HL-60/S4 (cell line): ENCODE results near the gene AOPEP.
"Not testable (repeated sequence)": the region's sequence is repeated elsewhere in the genome, so short reads cannot be mapped to it uniquely, and the experiment has no call there.

Experiments
- in situ Hi-C: fragments of 300-500 bp; cut with MboI; formaldehyde crosslinking; loops from 2 replicates; pipeline ENCODE4 v1.14.3; 2022; ENCODE audit warnings: low sequenced_read_pairs

Gene AOPEP

GRCh38 chr9:94946256-94946655, 219.8 kb downstream of the AOPEP start:
- in situ Hi-C loops, result no loop called here

GRCh38 chr9:94948567-94949235, 222.2 kb downstream of the AOPEP start:
- in situ Hi-C loops, result no loop called here

DNA sequence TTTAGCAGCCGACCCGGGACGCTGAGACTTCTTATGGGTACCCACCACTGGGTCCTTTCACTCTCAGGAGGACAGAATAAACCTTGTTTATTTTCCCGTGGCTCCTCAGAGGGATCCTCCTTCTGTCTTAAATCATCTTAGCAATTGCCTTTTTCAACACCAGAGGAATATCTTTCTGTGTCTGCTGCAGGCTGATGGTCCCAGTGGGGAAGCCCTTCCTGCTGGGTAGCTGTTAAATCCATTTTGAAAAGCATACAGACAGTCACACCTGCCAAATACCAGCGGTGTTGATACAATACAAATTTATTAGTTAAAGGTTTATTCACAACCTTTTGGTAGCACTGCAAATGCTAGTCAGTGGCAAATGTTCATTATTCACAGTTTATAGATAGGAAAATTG, 222.9 kb downstream of the AOPEP start:
- in situ Hi-C loops, result no loop called here

GRCh38 chr9:94950040-94950578, 223.6 kb downstream of the AOPEP start:
- in situ Hi-C loops, result no loop called here

GRCh38 chr9:94950579-94951323, 224.3 kb downstream of the AOPEP start:
- in situ Hi-C loops, result no loop called here

- in situ Hi-C loops, result no loop called here
Measured at GRCh38 chr9:94951324-94952135, 225.0 kb downstream of the AOPEP start.

DNA sequence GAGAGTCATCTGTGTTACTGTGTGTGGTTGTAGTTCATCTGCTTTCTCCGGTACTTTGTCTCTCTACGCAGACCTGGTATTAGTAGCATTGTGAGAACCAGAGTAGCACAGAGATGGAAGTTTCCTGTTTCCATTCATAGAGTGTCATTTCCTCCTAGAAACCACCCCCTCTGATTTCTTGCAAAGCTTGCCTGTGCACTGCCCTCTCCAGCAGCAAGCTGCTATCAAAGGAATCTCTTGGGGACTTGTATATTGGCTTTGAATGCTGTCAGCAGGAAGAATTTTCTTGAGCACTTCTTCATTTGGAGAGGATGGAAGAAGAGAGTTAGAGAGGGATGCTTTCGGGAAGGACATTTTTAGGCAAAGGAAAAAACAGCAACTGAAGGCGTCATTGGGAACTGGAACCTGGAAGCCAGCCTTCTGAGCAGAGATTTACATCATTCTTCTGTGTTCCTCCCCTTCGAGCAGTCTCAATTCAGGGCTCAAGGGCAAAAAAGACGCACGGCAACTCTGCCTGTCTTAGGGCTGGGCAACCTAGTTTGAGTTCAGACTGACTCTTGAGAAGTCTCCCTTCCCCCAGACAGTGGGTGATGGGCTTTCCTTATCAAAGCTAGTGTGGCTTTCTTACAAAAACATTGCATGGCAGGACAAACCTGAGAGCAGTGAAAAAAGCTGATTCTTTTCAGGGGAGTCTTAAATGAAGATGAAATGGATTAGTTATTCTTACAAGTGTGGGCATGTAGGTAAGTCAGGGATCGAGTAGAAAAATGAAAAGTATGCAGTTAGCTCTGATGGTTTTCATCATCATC, 226.3 kb downstream of the AOPEP start:
- in situ Hi-C loops, result no loop called here

DNA sequence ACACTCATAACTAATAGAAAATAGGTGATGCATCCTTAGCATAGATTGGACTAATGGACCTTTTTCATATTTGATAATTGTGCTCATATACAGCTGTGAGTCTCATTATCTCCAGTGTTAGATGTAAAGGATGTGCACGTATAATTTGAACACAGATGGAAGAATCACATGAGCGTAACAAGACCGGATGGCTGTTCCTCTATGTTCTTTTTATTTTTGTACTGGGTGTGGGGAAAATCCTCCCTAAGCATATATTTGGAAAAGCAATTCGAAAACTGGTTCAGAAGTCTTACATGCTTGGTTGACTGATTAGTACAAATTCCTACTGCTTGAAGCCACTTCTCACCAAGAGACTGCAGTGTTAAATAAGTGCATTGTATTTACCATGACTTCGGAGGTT, 230.2 kb downstream of the AOPEP start:
- in situ Hi-C loops, result no loop called here

DNA sequence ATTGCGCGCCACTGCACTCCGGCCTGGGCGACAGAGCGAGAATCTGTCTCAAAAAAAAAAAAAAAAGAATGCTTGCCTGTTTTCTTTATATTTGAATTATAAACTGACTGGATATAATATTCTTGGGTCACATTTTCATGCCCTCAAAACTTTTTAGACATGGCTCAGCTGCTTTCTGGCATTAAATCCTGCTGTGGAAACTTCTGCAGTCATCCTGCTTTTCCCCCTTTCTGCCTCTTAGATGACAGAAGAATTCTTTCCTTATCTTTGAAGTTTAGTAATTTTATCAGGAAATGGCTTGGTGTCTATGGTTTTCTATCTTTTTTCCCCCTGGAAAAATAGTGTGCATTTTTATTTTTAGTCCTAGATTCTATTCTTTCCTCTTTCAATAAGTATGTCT, 234.5 kb downstream of the AOPEP start:
- in situ Hi-C loops, result no loop called here

GRCh38 chr9:94961870-94962269, 235.4 kb downstream of the AOPEP start:
- in situ Hi-C loops, result no loop called here

GRCh38 chr9:94965631-94966030, 239.1 kb downstream of the AOPEP start:
- in situ Hi-C loops, result not testable (repeated sequence)

- in situ Hi-C loops, result not testable (repeated sequence)
Measured at GRCh38 chr9:94966046-94966445, 239.5 kb downstream of the AOPEP start.

- in situ Hi-C loops, result no loop called here
Measured at GRCh38 chr9:94967482-94967881, 241.0 kb downstream of the AOPEP start.

DNA sequence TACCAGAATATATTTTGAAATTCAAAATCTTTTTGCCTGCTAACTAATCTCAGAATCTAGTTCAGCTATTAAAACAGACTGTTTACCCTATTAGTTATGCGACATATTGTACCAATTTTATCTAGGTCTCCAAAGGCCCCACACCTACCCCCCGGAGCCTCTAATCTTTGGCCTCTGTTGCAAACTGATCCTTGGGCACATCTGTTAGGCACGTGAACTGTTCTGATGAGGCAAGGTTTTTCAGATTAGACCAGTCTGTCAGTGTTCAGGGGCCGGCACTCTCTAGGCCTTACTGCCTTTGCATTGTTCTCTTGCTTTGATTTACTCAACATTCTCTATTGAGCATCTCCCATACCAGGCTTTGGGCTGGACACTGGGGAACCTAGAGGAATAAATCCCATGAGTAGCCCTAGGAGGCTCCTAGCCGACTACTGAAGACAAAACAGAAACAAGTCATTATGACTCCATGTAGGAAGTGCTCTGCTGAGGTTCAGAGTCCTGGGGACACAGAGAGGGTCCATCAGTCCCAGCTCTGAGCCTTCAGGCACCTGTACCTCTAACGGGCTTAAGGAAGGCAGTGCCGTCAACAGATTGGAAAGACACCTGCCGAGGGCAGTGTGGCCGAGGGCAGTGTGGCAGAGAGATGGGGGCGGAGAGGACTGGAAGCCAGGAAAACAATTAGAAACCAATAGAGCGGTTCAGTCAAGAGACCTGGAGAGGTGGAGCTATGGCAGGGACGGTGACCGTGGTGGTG, 245.1 kb downstream of the AOPEP start:
- in situ Hi-C loops, result no loop called here

GRCh38 chr9:94973451-94973941, 247.0 kb downstream of the AOPEP start:
- in situ Hi-C loops, result no loop called here

DNA sequence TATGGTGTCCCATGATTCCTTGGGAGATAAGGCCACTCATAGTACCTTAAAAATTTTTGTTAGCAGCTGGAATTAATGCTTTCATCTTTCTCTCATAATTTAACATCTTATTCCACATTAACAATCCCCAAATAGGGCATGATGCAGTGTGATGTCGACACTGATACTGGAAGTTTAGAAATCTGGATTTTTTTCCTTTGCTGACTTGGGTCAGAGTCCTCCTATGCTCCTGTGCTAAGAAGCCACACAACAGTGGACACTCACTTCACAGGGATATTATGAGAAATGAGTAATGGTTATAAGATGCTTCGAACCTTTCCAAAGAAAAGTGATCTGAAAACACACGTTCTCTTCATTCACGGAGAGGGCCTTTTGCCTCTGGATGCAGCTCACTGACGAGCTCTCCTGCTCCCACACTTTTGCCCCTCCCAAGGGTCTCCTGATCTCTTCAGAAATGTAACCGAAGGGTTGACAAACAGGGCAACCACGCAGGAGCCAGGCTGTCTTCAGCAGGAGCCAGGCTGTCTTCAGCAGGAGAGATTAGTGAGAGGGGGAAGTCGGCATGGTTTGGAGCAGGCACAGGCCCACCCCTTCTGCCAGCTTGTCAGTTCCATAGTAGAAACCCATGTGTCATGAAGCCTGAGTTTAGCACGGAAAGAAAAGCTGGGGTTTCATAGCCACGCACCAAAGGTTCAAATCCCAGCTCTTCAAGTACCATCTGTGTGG, 247.8 kb downstream of the AOPEP start:
- in situ Hi-C loops, result no loop called here

DNA sequence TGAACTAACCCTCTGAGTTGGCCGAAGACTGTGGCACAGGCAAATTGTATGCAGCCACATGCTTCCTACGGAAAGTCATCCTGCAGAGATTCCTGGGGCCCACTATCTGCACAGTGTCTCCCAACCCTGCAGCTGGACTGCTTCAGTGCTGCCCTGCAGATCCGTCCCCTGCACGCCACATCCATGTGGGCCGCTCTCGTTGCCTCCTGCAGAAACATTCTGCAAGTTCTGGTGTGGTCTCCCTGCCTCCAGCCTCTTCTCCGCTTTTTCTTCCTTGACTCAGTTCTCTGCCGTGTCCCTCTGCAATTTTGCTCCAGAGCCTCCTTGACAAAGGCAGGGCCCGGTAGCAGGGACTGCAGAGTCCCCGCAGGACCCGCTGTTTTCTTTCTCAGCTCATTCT, 249.0 kb downstream of the AOPEP start:
- in situ Hi-C loops, result no loop called here

- in situ Hi-C loops, result no loop called here
Measured at GRCh38 chr9:94976077-94976476, 249.6 kb downstream of the AOPEP start.

GRCh38 chr9:94977416-94977815, 250.9 kb downstream of the AOPEP start:
- in situ Hi-C loops, result no loop called here
